ENCODE measurements around the gene KRT222.

DNA sequence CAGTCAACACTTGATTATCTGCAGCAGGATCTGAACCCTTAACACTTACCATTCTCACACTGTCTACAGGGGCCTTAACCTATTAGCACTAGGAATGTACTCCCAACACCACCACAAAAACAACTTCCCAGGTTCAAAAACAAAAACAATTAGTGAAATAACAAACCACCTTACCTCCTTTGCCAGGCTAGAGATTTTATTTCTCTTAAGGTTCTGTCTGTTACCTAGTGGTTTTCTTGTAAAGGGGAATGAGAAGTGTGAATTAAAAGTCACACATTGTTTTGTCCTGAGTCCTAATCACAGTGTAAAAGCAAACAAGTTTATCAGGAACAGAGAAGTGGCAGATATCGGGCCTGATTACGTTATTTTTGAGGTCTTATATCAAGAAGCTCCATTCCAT lies 27.0 kb downstream of the KRT222 start:
- TF ChIP-seq EP300 (IDR thresholded peaks at IDR 0.05) (no peak), POLR2AphosphoS5 (IDR thresholded peaks at IDR 0.05) (no peak)
- TF ChIP-seq, protein P1, sequence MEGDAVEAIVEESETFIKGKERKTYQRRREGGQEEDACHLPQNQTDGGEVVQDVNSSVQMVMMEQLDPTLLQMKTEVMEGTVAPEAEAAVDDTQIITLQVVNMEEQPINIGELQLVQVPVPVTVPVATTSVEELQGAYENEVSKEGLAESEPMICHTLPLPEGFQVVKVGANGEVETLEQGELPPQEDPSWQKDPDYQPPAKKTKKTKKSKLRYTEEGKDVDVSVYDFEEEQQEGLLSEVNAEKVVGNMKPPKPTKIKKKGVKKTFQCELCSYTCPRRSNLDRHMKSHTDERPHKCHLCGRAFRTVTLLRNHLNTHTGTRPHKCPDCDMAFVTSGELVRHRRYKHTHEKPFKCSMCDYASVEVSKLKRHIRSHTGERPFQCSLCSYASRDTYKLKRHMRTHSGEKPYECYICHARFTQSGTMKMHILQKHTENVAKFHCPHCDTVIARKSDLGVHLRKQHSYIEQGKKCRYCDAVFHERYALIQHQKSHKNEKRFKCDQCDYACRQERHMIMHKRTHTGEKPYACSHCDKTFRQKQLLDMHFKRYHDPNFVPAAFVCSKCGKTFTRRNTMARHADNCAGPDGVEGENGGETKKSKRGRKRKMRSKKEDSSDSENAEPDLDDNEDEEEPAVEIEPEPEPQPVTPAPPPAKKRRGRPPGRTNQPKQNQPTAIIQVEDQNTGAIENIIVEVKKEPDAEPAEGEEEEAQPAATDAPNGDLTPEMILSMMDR (IDR thresholded peaks at IDR 0.05): no peak

Measured in suprapubic skin (tissue), 4 donors.